ENCODE data around the gene MAD2L2.
A peak's percentile ranks its signal among the peaks of the same experiment; 100 is the strongest.

The MAD2L2 gene

DNA sequence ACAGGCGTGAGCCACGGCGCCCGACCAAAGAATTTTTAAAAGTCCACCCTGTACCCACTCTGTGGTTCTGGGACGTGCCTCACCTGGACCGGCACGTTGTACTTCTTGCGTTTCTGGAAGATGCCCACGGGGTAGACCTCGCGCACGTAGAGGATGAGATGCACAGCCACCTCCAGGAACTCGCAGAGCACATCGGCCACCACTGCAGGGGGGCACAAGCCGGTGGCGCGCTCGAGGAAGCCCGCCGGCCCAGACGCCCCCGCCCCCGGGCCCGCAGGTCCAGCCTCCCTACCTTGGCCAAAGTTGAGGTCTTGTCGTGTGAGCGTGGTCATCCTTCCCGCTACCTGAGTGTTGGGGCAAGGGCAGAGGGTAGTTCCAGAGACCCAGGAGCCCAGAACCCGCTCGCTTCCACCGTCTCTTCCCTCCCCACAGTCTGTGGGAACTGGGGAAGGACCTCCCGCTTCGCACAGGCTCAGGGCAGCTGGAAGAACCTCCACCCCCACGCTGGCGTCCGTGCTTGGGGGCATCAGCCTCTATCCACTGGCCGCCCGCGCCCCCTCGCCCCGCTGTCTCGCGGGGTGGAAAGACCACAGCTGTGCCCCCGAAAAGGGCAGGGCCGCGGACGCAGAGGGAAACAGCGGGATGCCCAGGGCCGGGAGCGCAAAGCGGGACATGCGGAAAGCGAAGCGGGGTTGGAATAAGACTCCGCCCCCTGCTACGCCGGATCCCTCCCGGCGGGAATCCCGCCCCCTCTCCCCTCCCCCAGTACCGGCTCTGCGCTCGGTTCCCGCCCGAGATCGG, 478 bp downstream of the MAD2L2 start:
- DNase-seq = no peak

DNA sequence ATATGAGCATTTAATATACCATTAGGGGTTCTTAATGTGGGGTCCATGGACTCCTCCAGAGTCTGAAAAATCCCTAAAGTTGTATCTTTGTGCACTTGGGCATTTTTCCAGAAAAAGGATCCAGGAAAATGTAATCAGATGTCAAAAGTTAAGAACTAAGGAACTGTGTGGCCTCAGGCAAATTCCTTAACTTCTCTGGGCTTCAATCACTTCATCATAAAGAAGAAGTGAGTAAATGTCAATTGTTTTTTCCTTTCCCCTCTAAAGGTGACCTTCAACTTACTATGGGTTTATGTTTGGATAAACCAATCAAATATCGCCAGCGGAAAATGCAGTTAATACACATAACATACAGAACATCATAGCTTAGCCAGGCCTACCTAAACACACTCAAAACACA, 2.5 kb downstream of the MAD2L2 start:
- DNase-seq = no peak

DNA sequence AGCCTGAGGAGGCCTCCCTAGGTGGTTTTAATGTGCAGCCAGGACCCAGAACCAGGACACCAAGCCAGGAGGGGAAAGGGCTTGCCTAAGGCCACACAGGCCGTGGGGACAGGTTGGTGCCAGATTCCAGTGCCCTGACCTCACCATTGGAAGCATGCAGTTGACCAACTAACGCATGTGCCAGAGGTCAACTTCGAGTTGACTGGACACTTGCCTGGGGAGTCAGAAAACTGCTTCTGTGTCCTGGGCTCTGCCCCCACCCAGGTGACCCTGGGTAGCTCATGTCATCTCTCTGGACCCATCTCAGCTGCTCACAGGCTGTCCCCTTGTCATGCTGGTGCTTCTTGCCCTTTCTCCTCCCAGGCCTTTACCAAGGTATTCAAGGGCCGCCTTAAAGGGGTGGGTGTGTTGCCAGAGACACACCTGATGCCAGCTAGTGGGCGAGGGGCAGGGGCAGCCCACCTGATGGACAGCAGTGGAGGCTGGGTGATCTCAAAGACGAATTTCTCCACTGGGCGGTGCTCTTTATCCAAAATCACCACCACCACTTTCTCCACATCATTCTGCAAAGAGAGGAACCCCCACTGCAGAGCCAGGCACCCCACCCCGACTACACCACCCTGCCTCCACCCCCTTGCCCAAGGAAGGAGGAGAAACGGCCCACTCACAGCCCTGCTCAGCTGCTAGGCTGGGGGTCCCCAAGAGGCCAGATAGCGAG, 4.4 kb downstream of the MAD2L2 start:
- DNase-seq = no peak

DNA sequence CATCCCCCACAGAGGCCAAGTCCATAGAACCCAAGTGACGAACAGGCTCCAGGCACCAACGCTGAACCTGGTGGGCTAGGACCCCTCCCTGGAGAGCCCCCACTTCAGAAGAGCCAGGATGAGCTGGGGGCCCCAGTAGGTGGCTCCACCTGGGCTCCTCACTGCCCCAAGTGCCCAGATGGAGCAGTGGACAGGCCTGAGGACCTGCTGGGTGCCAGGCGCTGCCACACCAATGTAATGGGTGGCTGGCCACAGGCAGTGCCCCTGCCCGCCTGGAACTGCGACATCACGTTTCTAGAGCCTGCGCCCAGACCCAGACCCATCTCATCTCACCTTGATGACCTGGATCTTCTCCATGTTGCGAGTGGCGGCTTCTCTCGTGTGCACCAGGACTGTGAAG, 5.6 kb downstream of the MAD2L2 start:
- no peak for DNase-seq

DNA sequence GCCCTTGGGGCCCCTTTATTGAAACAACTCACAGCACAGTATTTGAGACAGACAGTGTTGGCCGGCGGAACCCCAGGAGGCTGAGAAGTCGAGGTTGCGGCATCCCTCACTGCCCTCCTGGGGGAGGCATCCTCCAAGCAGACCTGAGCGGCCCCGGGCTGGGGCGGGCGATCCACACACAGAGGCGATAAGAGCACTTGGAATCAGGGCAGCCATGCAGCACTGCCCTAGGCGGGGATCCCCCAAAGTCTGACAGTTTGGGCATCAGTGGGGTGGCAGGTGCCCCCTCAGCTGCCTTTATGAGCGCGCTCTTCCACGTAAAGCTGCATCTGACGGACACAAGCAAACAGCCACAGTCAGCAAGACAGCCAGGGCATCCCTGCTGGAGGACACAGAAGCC, 6.5 kb downstream of the MAD2L2 start:
- DNase-seq = no peak

DNA sequence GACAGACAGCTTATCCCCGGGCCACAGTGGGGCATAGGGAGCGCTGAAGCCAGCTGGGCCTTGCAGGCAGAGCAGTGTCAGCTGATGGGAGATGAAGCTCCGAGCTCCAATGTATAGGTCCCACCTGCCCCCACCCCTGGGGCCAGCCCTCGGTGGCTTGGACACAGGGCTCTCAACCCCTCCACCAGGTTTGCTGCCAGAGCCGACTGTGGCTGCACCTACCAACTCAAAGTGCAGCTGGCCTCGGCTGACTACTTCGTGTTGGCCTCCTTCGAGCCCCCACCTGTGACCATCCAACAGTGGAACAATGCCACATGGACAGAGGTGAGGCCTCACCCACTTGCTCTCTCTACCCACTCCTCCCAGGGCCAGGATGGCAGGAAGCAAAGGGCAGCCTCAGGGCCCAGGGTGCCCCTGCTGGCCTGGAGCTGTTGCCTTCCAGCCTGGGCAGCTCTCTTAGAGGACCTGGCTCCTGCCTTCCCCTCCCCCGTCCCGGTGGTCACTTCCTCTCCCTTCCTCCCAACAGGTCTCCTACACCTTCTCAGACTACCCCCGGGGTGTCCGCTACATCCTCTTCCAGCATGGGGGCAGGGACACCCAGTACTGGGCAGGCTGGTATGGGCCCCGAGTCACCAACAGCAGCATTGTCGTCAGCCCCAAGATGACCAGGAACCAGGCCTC, 7.7 kb downstream of the MAD2L2 start:
- DNase-seq = no peak

DNA sequence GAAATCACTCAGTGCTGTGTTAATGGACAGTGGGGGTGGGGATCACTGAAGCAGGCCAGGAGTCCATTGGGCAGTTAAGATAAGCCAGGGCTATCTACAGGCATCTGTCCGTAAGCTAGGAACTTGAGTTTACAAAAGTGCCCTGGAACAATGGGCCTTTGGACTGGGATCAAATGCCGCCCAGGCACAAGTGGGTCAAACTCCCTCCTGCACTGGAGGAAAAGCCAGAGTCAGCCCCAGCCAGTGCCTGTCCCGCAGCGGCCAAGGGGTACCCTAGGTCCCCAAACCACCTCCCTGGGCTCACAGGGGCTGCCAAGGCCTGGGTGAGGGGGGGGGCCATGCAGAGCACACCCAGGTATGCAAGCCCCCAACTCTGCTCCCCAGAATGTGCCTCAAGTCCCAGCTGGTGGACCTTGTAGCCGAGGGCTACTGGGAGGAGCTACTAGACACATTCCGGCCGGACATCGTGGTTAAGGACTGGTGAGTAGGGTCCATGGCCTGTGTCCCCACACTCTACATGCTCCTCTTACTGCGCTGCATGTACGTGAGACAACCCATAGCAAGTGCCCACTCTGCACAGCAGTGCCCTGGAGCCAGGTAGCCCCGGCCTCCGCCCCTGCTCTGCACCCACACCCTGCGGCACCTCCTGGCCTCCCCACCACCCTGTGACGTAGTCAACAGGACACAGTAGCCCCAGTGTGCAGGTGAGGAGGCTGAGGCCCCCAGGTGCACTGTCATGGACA, 9.2 kb downstream of the MAD2L2 start:
- DNase-seq = no peak

DNA sequence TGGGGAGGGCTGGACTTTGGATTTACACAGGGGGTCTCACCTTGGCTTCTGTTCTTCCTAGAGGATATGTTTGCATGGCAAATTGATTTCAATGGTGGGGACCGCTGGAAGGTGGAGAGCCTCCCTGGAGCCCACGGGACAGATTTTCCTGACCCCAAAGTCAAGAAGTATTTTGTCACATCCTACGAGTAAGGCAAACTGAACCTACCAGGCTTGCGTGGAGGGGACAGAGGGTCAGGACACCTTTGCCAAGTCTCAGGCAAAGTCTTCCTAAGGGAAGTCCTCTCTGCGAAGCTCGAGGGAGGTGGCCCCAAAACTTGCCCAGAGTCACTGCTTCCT, 9.8 kb downstream of the MAD2L2 start:
- DNase-seq = no peak

DNA sequence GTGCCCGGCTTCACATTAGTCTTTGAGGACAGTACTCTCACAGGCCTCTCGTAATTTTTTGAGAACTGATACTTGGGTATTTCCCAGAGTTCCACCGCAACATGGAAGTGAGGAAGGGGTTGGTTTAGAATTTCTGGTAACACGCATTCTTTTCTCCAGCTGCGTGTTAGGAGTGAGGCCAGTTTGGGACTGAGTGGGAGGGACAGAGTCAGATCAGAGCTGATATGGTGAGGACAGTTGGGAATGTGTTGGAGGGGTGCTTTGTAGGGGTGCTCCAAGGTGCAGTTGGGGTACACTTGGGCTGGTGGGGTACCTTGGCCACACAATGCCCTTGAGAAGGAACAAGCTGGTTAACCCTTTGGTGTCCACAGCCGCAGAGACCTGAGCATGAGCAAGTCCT, 10.2 kb downstream of the MAD2L2 start:
- DNase-seq = no peak

DNA sequence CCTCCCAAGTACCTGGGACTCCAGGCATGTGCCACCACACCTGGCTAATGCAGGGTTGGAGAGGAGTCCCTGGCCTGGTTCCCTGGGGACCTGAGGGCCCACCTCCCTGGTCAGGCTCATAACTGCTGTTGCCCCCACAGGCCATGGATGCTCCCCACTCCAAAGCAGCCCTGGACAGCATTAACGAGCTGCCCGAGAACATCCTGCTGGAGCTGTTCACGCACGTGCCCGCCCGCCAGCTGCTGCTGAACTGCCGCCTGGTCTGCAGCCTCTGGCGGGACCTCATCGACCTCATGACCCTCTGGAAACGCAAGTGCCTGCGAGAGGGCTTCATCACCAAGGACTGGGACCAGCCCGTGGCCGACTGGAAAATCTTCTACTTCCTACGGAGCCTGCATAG, 12.4 kb downstream of the MAD2L2 start:
- no peak for DNase-seq

DNA sequence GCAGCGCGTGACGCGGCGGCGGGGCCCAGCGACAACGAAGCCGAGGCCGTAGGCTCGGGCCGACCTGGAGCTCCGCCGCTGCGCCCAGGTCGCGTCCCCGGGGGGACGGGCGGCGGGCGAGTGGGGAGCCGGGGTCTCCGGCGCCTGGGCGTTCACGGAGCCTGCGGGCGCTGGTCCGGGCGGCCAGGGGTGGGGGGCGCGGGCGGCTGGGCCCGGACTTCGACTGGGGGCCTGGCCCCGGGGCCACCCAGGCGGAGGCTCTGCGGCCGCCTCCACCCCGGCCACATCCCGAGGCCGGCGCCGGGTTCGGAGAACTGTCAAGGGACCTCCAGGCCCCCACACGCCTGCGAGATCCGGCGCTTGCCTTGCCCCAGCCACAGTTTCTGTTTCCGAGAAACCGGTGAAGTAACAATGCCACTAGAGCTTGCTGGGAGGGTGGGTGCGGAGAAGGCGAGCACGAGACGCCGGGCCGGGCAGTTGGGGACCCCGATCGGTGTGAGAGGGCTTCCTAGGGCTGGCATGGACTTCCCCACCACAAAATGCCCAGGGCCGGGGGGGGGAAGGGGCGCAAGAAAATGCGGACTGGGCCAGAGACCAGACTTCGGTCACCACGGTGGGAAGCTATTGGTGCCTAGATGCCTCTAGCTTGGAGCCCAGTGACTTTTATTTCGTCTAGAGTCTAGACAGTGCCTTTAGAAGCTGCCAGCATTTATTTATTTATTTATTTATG, 16.4 kb downstream of the MAD2L2 start:
- DNase-seq = peak; percentile 54 to 76

DNA sequence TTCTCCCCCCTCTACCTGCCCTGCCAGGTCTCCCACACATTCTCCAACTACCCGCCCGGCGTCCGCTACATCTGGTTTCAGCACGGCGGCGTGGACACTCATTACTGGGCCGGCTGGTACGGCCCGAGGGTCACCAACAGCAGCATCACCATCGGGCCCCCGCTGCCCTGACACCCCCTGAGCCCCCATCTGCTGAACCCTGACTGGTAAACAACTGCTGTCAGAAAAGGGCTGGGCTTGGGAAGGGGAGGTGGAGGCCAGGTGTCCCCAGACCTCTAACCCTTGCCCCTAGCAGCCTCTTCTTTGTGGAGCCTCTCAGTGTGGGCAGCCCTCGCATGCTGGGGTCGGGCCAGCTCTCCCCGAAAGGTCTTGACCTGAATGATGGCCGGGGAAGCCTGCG, 19.8 kb downstream of the MAD2L2 start:
- no peak for DNase-seq

DNA sequence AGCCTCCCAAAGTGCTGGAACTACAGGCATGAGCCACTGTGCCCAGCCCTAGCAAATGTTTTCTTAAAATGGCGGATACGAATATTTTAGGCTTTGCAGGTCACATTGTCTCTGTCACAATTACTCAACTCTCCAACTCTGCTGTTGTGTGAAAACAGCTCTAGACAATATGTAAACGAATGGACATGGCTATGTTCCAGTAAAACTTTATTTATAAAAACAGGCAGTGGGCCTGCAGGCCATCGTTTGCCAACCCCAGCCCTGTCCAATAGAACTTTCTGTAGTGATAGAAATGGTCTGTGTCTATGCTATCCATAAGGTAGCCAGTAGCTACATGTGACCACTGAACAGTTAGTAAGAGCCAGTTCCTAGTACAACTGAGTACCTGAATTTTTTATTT, 21.2 kb downstream of the MAD2L2 start:
- DNase-seq = no peak

DNA sequence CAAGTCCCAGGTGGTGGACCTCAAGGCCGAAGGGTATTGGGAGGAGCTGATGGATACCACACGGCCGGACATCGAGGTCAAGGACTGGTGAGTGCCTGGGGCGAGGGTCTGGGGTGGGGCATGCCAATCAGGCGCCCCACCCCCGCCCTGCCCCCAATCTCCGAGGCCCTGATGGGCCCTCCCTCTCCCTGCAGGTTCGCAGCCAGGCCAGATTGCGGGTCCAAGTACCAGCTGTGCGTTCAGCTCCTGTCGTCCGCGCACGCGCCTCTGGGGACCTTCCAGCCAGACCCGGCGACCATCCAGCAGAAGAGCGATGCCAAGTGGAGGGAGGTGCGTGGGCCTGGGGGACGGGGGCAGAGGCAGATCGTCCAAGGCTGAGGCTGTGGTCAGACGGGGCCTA, 22.4 kb downstream of the MAD2L2 start:
- no peak for DNase-seq

DNA sequence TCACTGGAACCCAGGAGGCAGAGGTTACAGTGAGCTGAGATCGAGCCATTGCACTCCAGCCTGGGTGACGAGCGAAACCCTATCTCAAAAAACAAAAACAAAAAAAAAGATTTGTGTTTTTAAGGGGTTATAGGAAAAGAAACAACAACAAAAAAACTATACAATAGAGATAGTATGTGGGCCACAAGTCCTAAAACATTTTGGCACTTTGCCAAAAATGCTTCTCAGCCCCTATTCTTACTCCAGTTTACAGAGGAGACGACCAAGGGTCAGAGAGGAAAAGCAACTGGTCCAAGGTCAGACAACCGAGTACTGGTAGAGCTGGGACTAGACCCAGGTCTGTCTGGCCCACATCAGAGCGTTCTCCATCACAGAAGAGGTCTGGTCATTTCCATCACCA, 23.3 kb downstream of the MAD2L2 start:
- no peak for DNase-seq

DNA sequence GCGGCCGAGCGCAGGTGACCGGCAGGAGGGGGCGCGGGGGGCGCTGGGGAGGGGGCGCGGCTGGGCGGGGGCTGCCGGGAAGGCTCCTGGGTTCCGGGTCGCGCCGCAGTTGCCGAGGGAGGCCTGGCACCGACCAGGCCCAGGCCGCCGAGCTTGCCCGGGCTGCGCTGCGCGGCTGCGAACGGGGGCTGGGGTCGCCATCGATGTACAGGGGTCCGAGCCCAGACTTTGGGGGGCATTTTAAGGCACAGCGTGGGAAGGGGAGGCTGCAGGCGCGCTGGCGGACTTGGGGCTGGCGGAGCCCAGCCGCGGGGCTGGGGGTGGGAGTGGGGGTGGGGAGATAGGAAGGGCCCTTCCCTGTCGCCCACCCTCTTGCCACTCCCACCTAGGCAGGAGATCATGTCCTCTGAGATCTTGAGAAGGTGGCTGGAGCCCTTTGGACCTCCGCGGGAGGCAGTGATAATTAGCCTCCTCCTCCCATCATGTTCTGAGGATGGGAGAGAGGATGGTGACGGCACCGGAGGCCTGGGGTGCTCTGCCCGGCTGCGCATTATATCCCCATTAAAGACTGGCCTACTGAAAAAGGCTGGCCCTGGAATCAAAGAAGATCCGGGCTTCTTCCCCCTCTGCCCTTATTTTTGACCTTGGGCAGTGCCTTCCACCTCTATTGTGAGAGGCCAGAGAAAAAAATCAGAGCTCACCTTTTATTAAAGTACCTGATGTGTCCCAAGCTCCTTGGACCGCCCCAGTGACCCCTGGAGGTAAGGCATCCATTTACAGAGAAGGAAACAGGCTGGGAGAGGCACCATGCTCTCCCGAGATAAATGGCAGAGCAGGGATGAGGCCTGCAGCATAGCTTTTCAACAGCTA, 25.8 kb downstream of the MAD2L2 start:
- DNase-seq = no peak

DNA sequence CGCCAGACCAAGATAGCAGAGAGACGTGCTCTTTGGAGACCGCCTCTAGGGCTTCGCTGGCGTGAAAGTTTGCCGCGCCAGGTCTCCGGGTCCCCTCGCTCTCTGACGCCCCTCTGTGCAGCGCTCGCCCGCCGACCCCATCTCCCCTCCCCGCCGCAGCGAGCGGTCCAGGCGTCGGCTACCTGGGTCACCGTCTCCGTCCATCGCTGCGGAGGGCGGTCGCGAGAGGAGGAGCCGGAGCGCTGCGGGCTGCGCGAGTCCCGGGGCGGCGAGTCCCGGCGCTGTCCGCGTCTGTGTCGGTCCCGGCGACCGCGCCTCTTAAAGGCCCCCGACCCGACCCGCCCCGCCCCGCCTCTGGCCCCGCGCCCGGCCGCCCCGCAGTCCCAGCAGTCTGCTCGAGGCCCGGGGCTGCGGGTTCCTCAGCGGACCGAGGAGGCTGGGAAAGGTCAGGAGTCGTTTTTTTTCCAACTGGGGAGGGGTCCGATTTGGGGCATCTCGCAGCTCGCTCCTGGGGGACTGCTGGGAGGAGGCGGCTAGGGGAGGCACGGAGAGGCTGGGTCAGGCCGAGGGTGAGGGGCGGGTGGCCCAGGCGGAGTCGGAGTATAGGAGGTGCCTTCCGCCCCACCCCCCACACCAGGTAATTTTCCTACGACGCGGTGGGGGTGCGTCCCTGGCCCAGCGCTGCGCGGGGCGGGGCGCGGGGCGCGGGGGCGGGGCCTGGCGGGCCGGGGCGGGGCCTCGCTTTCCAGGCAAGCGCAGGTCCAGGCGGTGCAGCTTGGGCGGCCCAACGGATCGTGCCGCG, 26.6 kb downstream of the MAD2L2 start, which contains the start of the genes FBXO2 and FBXO44:
Gene FBXO2 (minus strand): TSS at position 293 of the 802 bp plus-strand sequence. CDS start 89 bp downstream, at position 204.
Gene FBXO44 (plus strand): TSS at position 741 of the 802 bp plus-strand sequence. CDS start 959 bp downstream, outside the sequence.
- peak; percentile 73 to 74 for DNase-seq

DNA sequence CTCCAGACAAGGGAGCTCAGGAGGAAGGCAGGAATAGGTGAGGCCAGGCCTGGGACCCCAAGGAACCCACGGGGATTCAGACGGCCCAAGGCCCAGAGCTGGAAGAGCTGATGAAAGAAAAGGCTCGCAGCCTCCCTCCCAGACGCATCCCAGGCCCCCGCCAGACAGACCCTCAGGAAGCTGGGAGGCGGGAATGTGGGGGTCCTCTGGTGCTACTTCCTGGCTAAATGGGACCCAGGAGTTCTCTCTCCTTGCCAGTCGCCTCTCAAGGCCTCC, 27.1 kb downstream of the MAD2L2 start:
- DNase-seq = no peak

DNA sequence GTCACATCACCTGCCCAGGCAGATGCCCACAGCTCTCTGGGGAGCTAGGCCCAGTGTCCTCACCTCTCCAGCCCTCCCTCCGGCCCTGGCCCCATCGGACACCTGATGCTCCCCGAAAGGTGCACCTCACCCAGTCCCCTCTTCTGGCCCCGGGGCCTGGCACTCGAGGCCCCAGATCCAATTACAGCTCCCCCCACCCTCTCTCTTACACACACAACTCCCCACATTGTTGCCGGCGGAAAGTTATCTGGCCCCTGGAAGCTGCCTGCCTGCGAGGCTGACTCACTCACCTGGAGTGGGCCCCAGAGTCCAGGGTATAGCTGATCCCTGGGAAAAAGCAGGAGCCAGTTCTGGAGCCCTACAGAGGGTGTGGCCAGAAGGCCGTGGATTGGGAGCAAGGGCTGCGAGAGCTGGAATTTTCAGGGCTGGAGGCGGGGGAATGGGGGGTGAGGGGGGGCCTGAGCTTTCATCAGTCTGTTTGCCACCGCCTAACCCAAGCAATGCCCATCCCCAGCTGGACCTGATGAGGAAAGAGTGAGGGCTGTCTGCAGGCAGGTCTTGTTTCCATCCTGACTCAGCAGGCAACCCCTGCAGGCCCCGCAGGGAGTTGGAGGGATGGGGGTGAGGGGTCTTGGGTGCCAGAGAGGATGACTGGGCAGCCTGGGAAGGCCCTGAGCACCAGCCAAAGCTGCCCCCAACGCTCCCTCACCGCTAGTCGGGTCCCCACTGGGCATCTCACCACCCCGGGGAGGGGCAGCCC, 27.7 kb downstream of the MAD2L2 start:
- DNase-seq = no peak

DNA sequence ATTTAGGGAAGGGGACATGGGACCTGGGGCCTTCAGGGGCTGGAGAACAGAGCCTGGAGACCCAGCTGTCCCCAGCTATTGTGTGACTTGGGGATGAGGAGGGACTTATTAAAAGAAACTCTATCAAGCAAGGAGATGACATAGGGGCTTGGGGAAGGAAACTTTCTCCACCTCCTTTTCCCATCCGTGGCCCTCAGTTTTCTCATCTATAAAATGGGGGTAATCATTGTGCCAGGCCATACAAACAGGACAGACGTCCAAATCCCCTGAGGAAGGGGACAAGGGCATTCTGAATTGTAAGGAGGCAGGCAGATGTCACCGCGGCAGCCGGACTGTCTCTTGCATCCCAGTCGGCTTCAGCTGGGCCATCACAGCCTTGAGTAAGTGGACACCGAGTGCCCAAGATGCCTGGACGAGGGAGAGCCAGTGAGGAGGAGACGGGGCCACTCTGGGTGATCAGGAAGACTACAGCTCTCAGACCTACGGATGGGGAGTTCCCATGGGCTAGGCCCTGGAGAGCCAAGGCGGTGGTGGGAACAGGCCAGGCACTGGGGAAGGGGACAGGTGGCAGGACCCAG, 28.7 kb downstream of the MAD2L2 start:
- DNase-seq = no peak

Measured in stimulated activated CD4-positive, alpha-beta T cell treated with anti-CD3 and anti-CD28 coated beads, Interleukin-4, amount 100 ng/mL, for 4 hours (primary cell).